Measurements from ENCODE around the gene USP22.

The USP22 gene

DNA sequence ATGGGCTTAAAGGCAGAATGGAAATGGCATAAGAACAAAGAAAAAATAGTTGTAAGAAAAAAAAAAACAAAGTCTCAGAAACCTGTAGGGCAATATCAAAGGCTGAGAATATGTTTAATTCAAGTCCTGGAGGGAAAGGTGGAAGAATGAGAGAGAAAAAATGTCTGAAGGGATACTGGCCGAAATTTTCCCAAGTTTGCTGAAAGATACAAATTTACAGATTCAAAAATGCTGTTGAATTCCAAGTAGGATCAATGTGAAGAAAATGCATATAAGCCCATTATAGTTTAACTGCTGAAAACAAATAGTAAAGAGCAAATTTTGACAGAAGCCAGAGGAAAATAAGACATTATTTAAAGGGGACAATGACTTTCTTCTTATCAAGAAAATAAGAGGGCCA is 6.6 kb upstream of the USP22 start:
- no peak overlapping the region for H3K4me3 ChIP-seq (ENCODE audit: low read depth, low read length)
- TF ChIP-seq, protein P1, sequence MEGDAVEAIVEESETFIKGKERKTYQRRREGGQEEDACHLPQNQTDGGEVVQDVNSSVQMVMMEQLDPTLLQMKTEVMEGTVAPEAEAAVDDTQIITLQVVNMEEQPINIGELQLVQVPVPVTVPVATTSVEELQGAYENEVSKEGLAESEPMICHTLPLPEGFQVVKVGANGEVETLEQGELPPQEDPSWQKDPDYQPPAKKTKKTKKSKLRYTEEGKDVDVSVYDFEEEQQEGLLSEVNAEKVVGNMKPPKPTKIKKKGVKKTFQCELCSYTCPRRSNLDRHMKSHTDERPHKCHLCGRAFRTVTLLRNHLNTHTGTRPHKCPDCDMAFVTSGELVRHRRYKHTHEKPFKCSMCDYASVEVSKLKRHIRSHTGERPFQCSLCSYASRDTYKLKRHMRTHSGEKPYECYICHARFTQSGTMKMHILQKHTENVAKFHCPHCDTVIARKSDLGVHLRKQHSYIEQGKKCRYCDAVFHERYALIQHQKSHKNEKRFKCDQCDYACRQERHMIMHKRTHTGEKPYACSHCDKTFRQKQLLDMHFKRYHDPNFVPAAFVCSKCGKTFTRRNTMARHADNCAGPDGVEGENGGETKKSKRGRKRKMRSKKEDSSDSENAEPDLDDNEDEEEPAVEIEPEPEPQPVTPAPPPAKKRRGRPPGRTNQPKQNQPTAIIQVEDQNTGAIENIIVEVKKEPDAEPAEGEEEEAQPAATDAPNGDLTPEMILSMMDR (IDR thresholded peaks at IDR 0.05; ENCODE audit: low read depth, low read length, missing control alignments): no peak
- in situ Hi-C loops (cut with HindIII; ENCODE audit: low sequenced_read_pairs): no loop called here
- no peak for DNase-seq (ENCODE audit: low read depth)

- TF ChIP-seq, protein P1 (IDR thresholded peaks at IDR 0.05; ENCODE audit: low read depth, low read length, missing control alignments): no peak
- in situ Hi-C loops (cut with HindIII; ENCODE audit: low sequenced_read_pairs): no loop called here
Observed at GRCh38 chr17:21046216-21046615, 3.4 kb upstream of the USP22 start.

DNA sequence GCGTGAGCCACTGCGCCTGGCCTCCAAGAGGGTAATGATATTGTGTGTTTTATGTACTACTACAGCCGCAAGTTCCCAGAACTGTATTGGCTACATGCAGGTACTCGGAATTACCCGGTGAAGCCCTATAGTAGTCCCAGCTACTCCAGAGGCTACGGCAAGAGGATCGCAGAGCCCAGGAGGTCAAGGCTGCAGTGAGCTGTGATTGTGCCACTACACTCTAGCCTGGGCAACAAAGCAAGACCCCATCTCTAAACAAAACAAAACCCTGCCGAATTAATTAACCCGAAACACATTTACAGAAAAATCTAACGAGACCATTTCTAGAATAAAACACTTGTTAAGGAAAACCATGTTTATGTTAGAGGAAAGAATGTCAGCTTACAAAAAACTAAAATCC is 2.2 kb upstream of the USP22 start:
- DNase-seq (ENCODE audit: low read depth): no peak
- H3K4me3 ChIP-seq (ENCODE audit: low read depth, low read length): no peak overlapping the region
- in situ Hi-C loops (cut with HindIII; ENCODE audit: low sequenced_read_pairs): no loop called here
- TF ChIP-seq, protein P1 (IDR thresholded peaks at IDR 0.05; ENCODE audit: low read depth, low read length, missing control alignments): no peak

More at GRCh38 chr17:21046216-21046615, 3.4 kb upstream of the USP22 start:
- no peak overlapping the region for H3K4me3 ChIP-seq (ENCODE audit: low read depth, low read length)
- no peak for DNase-seq (ENCODE audit: low read depth)

GRCh38 chr17:21043296-21044232 is 753 bp upstream of the USP22 start:
- TF ChIP-seq, protein P1 (IDR thresholded peaks at IDR 0.05; ENCODE audit: low read depth, low read length, missing control alignments): peak; percentile 88
- in situ Hi-C loops (cut with HindIII; ENCODE audit: low sequenced_read_pairs): no loop called here
- peak overlapping the region; percentile 51 for H3K4me3 ChIP-seq (ENCODE audit: low read depth, low read length)
- DNase-seq (ENCODE audit: low read depth): peak; percentile 96

- H3K4me3 ChIP-seq (ENCODE audit: low read depth, low read length): peak overlapping the region; percentile 91
- in situ Hi-C loops (cut with HindIII; ENCODE audit: low sequenced_read_pairs): no loop called here
- no peak for DNase-seq (ENCODE audit: low read depth)
- TF ChIP-seq, protein P1 (IDR thresholded peaks at IDR 0.05; ENCODE audit: low read depth, low read length, missing control alignments): no peak
Observed at GRCh38 chr17:21041741-21042457, 912 bp downstream of the USP22 start.

- TF ChIP-seq, protein P1 (IDR thresholded peaks at IDR 0.05; ENCODE audit: low read depth, low read length, missing control alignments): peak; percentile 70
- DNase-seq (ENCODE audit: low read depth): peak; percentile 50
- in situ Hi-C loops (cut with HindIII; ENCODE audit: low sequenced_read_pairs): no loop called here
- H3K4me3 ChIP-seq (ENCODE audit: low read depth, low read length): peak overlapping the region; percentile 91
Observed at GRCh38 chr17:21039839-21040575, 2.8 kb downstream of the USP22 start.

Measured in astrocyte of the cerebellum (primary cell).